H9 (cell line): ENCODE results near the gene DDIAS. TPM values are rescaled to one million over a fixed set of nuclear protein-coding genes. Genes with fewer than 3 reads are reported as not detected.

Experiments
- DNase-seq: peaks from one replicate; pipeline ENCODE4 v3.0.0-alpha.2; 2017
- H2AFZ ChIP-seq: one replicate; pipeline ENCODE4 v1.6.1; 2013; ENCODE audit warnings: mild to moderate bottlenecking, low read length, control low read depth, moderate library complexity
- H2AK5ac ChIP-seq: 2 replicates; pipeline ENCODE4 v1.6.1; 2013; ENCODE audit warnings: low read length, control low read depth, mixed read lengths; ENCODE audit not compliant: insufficient read length
- H2BK120ac ChIP-seq: one replicate; pipeline ENCODE4 v1.6.1; 2013; ENCODE audit warnings: low read depth, mild to moderate bottlenecking, low read length, control low read depth, inconsistent platforms; ENCODE audit not compliant: poor library complexity, severe bottlenecking
- H2BK12ac ChIP-seq: 2 replicates; pipeline ENCODE4 v1.6.1; 2013; ENCODE audit warnings: low read length, control low read depth, mixed read lengths, low read depth; ENCODE audit not compliant: insufficient read length
- H2BK15ac ChIP-seq: 2 replicates; pipeline ENCODE4 v1.6.1; 2013; ENCODE audit warnings: low read depth, low read length, control low read depth
- H2BK20ac ChIP-seq: one replicate; pipeline ENCODE4 v1.6.1; 2013; ENCODE audit warnings: low read depth, mild to moderate bottlenecking, low read length, control low read depth, inconsistent platforms; ENCODE audit not compliant: poor library complexity, severe bottlenecking
- H2BK5ac ChIP-seq: 2 replicates; pipeline ENCODE4 v1.6.1; 2013; ENCODE audit warnings: low read length, control low read depth, mixed read lengths; ENCODE audit not compliant: insufficient read length
- H3K14ac ChIP-seq: 2 replicates; pipeline ENCODE4 v1.6.1; 2013; ENCODE audit warnings: low read length, control low read depth; ENCODE audit not compliant: insufficient read depth
- H3K18ac ChIP-seq: 2 replicates; pipeline ENCODE4 v1.6.1; 2013; ENCODE audit warnings: low read depth, mild to moderate bottlenecking, mixed read lengths, low read length, control low read depth; ENCODE audit not compliant: insufficient read length
- H3K23ac ChIP-seq: 2 replicates; pipeline ENCODE4 v1.6.1; 2013; ENCODE audit warnings: low read length, control low read depth, mixed read lengths, low read depth; ENCODE audit not compliant: insufficient read length
- H3K23me2 ChIP-seq: 2 replicates; pipeline ENCODE4 v1.6.1; 2013; ENCODE audit warnings: low read depth, mild to moderate bottlenecking, mixed read lengths, low read length, control low read depth; ENCODE audit not compliant: insufficient read length, poor library complexity, severe bottlenecking
- H3K27ac ChIP-seq: 2 replicates; pipeline ENCODE4 v1.5.1; 2013; ENCODE audit warnings: low read length, control low read depth, mixed read lengths, low read depth; ENCODE audit not compliant: insufficient read length
- H3K27me3 ChIP-seq: 2 replicates; pipeline ENCODE4 v1.6.1; 2013; ENCODE audit warnings: low read length, control low read depth, inconsistent platforms; ENCODE audit not compliant: insufficient read depth
- H3K4ac ChIP-seq: 2 replicates; pipeline ENCODE4 v1.6.1; 2013; ENCODE audit warnings: low read depth, mild to moderate bottlenecking, control low read depth, inconsistent platforms, low read length, moderate library complexity
- H3K4me1 ChIP-seq: 2 replicates; pipeline ENCODE4 v1.6.1; 2013; ENCODE audit warnings: low read length, control low read depth, inconsistent platforms; ENCODE audit not compliant: insufficient read depth
- H3K4me2 ChIP-seq: 2 replicates; pipeline ENCODE4 v1.6.1; 2013; ENCODE audit warnings: low read length, control low read depth, mixed read lengths; ENCODE audit not compliant: insufficient read length, insufficient read depth
- H3K56ac ChIP-seq: 2 replicates; pipeline ENCODE4 v1.6.1; 2013; ENCODE audit warnings: low read depth, mild to moderate bottlenecking, mixed read lengths, low read length, control low read depth; ENCODE audit not compliant: insufficient read length
- H3K79me1 ChIP-seq: 2 replicates; pipeline ENCODE4 v1.6.1; 2013; ENCODE audit warnings: low read depth, mild to moderate bottlenecking, moderate library complexity, low read length, control low read depth, inconsistent platforms; ENCODE audit not compliant: insufficient read depth, poor library complexity, severe bottlenecking
- H3K79me2 ChIP-seq: 2 replicates; pipeline ENCODE4 v1.6.1; 2013; ENCODE audit warnings: low read length, control low read depth, inconsistent platforms; ENCODE audit not compliant: insufficient read depth
- H3K9ac ChIP-seq: 2 replicates; pipeline ENCODE4 v1.6.1; 2013; ENCODE audit warnings: low read length, control low read depth, mixed read lengths; ENCODE audit not compliant: insufficient read length; ENCODE audit errors: extremely low read depth
- H3K9me3 ChIP-seq: one replicate; pipeline ENCODE4 v1.6.1; 2013; ENCODE audit warnings: low read depth, low read length, inconsistent platforms; ENCODE audit not compliant: control insufficient read depth
- H3T11ph ChIP-seq: one replicate; pipeline ENCODE4 v1.6.1; 2013; ENCODE audit warnings: mild to moderate bottlenecking, low read length, control low read depth, inconsistent platforms
- H4K20me1 ChIP-seq: one replicate; pipeline ENCODE4 v1.6.1; 2013; ENCODE audit not compliant: control insufficient read depth, insufficient read length, insufficient read depth
- H4K5ac ChIP-seq: 2 replicates; pipeline ENCODE4 v1.6.1; 2013; ENCODE audit warnings: low read depth, mild to moderate bottlenecking, mixed read lengths, low read length, control low read depth; ENCODE audit not compliant: insufficient read length
- H4K8ac ChIP-seq: replicated peaks from 2 replicates; pipeline ENCODE4 v1.6.1; 2013; ENCODE audit warnings: low read length, control low read depth, mixed read lengths, low read depth; ENCODE audit not compliant: insufficient read length
- H4K91ac ChIP-seq: 2 replicates; pipeline ENCODE4 v1.6.1; 2013; ENCODE audit warnings: low read depth, mild to moderate bottlenecking, moderate library complexity, mixed read lengths, low read length, control low read depth; ENCODE audit not compliant: insufficient read length
- H3K27ac Mint-ChIP-seq, 3 experiments: 2 replicates in 2 of 3; 3 replicates in 1 of 3; pipeline ENCODE4 v1.8.0; 2020 to 2021; ENCODE audit warnings: mixed read lengths in 3 of 3, mild to moderate bottlenecking in 1 of 3, moderate library complexity in 1 of 3
- H3K27me3 Mint-ChIP-seq: 2 replicates; pipeline ENCODE4 v1.8.0; 2021; ENCODE audit warnings: low read depth, mild to moderate bottlenecking, moderate library complexity, mixed read lengths
- H3K36me3 Mint-ChIP-seq, 3 experiments: 2 replicates in 2 of 3; 3 replicates in 1 of 3; pipeline ENCODE4 v1.8.0; 2020 to 2021; ENCODE audit warnings: low read depth in 3 of 3, mixed read lengths in 3 of 3; ENCODE audit not compliant: insufficient read depth in 1 of 3
- H3K4me1 Mint-ChIP-seq, 2 experiments: 2 replicates each; pipeline ENCODE4 v1.8.0; 2020; ENCODE audit warnings: mixed read lengths in 2 of 2
- H3K4me3 Mint-ChIP-seq, 2 experiments: 2 replicates in 1 of 2; 3 replicates in 1 of 2; pipeline ENCODE4 v1.8.0; 2020 to 2021; ENCODE audit warnings: mild to moderate bottlenecking in 2 of 2, mixed read lengths in 2 of 2, moderate library complexity in 1 of 2
- H3K9me3 Mint-ChIP-seq, 2 experiments: 2 replicates in 1 of 2; 3 replicates in 1 of 2; pipeline ENCODE4 v1.8.0; 2020; ENCODE audit warnings: mild to moderate bottlenecking in 2 of 2, mixed read lengths in 2 of 2, moderate library complexity in 1 of 2
- CTCF ChIP-seq: fragments of 200-600 bp; sonication (generic); conservative IDR thresholded peaks from 3 replicates; pipeline ENCODE4 v1.8.0; 2021; ENCODE audit warnings: antibody characterized with exemption, mild to moderate bottlenecking
- WGBS: extraction: QIAGEN DNeasy Blood & Tissue Kit; methylation state at CpG from one replicate; pipeline ENCODE4 v1.1.7; 2013; ENCODE audit warnings: missing lambda C conversion rate, low lambda C conversion rate, mixed read lengths; ENCODE audit not compliant: insufficient read length; ENCODE audit errors: extremely low coverage; 5-methylcytosine and 5-hydroxymethylcytosine counted together
- total RNA-seq: library from RNA; stranded (reverse); gene quantifications from 2 replicates; pipeline ENCODE4 v1.2.1, GENCODE V29; 2021

The DDIAS gene
- total RNA-seq, 1 experiment from 2014 or later: 18.6 TPM

DNA sequence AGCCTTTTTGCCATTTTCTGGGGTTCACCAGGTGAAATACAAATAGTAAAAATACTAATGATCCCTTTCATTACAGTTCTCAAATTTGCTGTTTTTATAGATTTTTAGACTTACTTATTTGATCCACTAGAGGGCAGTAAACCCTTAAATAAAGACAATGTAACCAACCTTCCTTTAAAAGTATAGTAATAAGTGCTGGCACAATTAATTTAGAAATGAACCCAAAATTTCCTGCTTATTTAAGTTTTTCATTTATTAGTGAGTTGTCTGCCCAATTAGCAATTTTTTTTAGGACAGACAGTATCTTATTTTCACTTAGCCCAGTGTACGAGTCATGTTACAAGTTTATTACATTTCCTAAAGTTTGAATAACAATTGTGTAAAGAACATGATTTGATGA lies 4.7 kb downstream of the DDIAS start:
- H2BK5ac ChIP-seq: no peak overlapping the region
- no peak overlapping the region for H4K8ac ChIP-seq
- Mint-ChIP-seq H3K27ac (no peak overlapping the region), H3K36me3 (peaks cover under 1 to 9% (median 6%) of the 10 kb centered on the region in 3 experiments; a peak in 6 of 7 replicates), H3K9me3 (peaks cover under 1 to 1% of the 10 kb centered on the region in 2 experiments; a peak in 4 of 5 replicates), H3K4me3 (no peak overlapping the region), H3K4me1 (peaks cover 40 to 41% of the 10 kb centered on the region in 2 experiments), H3K27me3 (no peaks in the 10 kb centered on the region)
- H2BK20ac ChIP-seq: no peak overlapping the region
- no peak overlapping the region for H3K27ac ChIP-seq
- H3K27me3 ChIP-seq: no peaks in the 10 kb centered on the region
- H4K20me1 ChIP-seq: no peaks in the 10 kb centered on the region
- H3K14ac ChIP-seq: no peak overlapping the region
- H3K9ac ChIP-seq: no peak overlapping the region
- H3T11ph ChIP-seq: no peak overlapping the region
- H4K5ac ChIP-seq: no peak overlapping the region
- H3K18ac ChIP-seq: no peak overlapping the region
- no peaks in the 10 kb centered on the region for H3K79me1 ChIP-seq
- H3K9me3 ChIP-seq: no peaks in the 10 kb centered on the region
- peaks cover 11% of the 10 kb centered on the region; the same call in 1 of the 2 replicates for H3K79me2 ChIP-seq
- peaks cover 2% of the 10 kb centered on the region for H3K23me2 ChIP-seq
- no peak overlapping the region for H2BK120ac ChIP-seq
- H4K91ac ChIP-seq: no peak overlapping the region
- H3K4me2 ChIP-seq: no peak overlapping the region
- H3K23ac ChIP-seq: no peak overlapping the region
- H2AFZ ChIP-seq: no peak overlapping the region
- no peak overlapping the region for H2AK5ac ChIP-seq
- TF ChIP-seq CTCF: peak; percentile 76
- H2BK12ac ChIP-seq: no peak overlapping the region
- no CpG with 5 or more reads among the region's 1 CpG for WGBS
- DNase-seq: no peak
- no peak overlapping the region for H2BK15ac ChIP-seq
- H3K56ac ChIP-seq: no peak overlapping the region
- peaks cover 2% of the 10 kb centered on the region; the same call in 1 of the 2 replicates for H3K4me1 ChIP-seq
- no peak overlapping the region for H3K4ac ChIP-seq
